ENCODE results near the gene SGO1.

Gene SGO1

DNA sequence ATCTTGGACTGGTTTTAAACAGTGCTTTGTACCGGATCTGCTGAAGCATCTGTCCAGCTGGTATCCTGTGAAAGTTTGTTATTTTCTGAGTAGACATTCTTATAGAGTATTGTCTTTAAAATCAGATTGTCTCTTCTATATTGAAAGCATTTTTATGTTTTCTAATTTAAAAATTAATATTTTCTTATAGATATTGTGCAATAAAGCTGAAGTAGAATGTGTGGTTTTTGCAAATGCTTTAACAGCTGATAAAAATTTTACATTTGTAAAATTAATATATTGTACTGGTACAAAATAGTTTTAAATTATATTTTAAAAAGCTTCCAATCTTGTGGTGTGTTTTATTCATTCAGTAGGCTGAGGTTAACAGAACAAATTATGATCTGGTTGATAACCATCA lies 31.9 kb downstream of the SGO1 start:
- DNase-seq, result no peak

DNA sequence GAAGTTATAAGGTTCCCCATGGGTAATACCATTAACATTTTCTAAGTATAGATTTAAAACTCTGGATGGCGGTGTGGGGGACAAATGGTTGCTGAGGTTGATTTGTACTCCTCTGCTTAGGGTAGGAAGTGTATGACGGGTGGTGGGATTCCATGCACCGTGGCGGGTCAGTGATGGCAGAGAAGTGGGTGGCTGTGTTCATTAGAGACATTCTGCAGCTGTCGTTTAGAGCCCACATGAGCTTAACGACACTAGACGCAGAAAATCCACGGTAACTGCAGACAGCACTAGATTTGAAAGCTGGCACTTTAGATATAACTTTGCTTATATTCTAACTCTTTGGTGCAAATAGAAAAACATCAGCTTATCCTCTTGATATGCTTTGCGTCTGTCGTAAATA lies 37.5 kb downstream of the SGO1 start:
- no peak for DNase-seq

DNA sequence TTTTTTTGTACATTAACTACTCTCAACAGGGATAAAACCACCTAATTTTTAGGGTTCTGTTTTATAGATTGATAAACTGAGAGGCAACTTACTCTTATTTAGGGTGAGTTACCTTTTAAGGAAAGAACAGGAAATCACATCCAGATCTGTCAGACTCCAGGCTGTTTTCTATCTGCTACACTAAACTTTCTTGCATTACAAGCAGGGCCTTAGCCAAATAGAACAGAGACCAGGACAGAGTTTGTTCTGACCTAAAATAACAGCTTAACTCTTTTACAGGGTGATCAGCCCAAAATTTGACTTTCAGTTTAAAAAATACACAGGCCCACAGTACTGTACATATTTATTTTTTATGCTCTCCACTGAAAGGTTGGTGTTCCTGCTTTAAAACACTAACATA lies 38.6 kb downstream of the SGO1 start:
- DNase-seq, result no peak

DNA sequence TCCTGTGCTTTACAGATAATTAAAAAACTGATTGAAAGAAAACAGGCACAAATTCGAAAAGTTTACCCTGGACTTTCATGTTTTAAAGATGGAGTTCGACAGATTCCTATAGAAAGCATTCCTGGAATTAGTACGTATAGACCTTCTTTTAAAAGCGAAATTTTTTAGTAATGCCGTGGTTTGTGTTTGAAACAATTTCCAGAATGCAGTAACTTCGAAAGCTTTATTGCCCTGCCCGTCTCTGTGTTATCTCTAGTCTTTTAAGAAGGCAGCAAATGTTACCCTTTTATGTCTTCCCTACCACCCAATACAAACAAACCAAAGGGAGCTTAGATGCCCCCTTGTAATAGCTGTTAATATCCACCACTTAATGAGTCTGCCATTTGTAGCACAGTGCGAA lies 39.7 kb downstream of the SGO1 start:
- DNase-seq, result no peak

DNA sequence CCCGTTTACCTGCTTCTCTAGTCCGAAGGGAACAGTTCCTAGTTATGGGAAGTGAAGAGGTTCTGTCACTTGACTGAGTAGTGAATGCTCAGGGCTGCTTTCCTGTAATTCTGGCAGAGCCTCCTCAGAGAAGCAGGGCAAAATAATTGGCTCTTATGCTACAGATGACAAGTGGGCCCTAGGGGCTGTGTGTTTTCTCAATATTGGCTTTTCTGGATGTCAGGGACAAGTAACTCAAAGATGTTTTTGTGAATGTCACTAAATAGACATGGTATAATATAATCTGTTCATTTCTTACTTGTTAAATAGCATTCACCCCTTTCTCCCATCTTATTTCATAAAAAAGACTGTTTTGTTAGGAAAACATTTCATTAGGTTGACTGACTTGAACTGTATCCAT lies 40.1 kb downstream of the SGO1 start:
- no peak for DNase-seq

DNA sequence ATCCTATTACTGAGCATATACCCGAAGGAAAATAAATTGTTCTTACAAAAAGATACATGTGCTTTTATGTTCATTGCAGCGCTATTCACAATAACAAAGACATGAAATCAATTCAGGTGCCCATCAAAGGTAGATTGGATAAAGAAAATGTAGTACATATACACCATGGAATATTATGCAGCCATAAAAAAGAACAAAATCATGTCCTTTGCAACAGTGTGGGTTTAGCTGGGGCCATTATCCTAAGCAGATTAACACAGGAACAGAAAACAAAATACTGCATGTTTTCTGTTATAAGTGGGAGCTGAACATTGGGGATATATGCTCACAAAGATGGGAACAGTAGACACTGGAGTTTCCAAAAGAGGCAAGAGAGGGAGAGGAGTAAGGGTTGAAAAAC lies 42.5 kb downstream of the SGO1 start:
- DNase-seq, result no peak

DNA sequence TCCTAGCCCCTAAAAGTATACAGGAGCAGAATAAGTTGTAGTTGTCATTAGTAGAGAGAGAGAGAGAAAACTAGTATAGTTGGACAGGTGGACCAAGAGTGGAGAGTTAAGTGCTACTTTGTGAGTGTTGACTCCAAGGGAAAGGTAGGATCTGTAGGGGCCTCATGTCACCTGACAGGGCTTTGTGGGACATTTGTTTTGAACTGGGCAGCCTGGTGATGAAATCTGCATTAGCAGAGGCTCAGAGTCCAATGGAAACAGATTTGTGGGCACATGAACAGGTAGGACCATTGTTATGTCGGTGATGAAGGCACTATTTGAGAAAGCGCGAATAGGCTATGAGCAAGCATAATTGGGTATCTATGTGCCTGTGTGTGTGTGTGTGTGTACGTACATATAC lies 43.5 kb downstream of the SGO1 start:
- no peak for DNase-seq

DNA sequence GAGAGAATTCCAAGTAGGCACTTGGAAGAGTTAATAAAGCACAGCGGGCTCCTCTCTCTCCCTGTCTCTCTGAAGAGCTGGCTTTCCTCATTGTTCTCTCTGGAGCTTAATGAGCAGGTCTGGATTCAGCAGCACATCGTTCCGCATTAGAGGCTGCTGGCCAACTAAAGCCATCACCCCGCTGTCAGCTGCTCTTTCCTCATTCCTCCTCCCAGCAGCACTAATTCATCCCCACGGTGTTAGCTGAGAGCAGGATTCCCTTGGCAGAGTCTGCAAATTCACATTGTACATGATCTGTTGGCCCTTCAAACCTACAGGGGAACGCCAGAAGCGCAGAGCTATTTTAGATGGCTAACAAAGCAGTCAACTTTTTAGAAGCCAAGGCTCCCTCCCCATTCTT lies 44.2 kb downstream of the SGO1 start:
- DNase-seq, result no peak

DNA sequence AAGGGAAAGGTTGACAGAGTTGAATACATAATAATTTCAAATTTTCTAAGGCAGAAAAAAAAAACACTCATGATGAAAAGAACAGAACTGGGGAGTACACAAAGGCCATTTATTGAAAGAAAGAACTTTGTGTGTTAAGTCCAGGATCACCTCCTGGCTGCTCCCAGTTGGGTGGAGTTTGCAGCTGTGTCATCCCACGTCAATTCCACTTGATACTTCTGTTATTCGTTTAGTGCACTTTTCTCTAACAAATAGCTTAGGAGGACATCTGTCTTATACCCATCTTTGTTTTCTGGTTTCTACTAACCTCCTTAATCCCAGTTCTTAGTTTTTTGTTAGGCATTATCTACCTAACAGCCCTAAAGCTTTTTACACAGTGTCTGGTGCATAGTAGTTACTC lies 44.7 kb downstream of the SGO1 start:
- DNase-seq, result no peak

DNA sequence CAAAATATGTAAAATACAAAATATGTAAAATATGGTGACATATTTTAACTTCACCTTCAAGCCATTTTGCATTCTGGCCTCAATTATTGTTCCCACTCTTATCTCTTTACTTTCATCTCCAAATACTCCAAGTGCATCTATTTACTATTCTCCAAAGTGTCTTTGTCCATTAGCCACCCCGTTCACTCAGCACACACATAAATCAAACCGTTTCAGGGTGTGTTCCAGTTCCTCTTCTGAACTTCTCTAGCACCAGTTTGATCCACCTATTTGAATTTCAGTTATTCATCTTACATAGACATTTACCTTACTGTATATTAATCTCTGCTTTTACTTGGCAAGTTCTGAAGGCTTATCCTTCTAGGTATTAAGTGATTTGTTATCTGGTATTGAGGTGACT lies 45.1 kb downstream of the SGO1 start:
- DNase-seq, result no peak

DNA sequence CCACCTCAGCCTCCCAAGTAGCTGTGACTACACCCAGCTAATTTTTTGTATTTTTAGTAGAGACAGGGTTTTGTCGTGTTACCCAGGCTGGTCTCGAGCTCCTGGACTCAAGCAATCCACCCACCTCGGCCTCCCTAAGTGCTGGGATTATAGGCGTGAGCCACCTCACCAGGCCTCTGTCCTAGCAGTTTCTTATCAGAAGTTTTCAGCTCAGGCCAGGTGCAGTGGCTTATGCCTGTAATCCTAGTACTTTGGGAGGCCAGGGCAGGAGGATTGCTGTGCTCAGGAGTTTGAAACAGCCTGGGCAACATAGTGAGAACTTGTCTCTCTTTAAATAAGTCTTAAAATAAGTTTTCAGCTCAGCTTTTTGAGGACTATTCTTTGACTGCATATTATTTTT lies 48.4 kb downstream of the SGO1 start:
- DNase-seq, result no peak

DNA sequence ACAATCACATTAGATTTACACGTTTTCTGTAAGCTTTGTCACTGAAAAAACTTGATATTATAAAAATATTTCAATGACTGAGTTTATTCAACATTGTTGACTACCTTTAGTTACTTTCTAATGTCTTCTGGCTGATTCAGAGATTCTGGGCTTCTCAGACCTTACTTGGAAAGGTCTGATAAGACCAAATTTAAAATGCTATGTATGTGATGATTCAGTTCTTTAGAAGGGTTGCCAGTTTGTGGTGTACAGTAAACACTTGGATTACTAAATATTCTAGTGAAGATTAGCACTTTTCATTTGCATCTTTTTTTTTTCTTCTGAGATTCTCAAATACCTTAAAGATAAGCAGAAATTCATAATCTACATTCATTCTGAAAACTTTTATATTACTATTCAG lies 49.8 kb downstream of the SGO1 start:
- peak in 1 of 5 experiments; percentile 44 for DNase-seq

DNA sequence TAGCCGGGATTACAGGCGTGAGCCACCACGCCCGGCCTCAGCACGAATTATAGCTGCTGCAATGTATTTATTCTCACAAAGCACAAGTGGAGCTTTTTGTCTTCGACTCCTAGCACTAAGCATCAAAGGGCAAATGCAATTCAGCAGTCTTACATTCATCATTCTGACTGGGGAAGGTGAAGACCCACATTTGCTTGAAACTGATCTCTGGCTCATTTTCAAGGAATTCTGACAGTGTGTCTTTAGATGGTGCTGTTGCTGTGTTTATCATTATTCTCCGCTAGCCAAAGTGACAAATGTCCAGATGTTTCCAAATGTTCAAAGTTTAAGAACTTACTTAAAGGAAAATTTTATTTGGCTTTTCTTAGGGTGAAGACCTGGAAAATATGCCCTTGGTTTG lies 55.9 kb downstream of the SGO1 start:
- DNase-seq, result no peak

DNA sequence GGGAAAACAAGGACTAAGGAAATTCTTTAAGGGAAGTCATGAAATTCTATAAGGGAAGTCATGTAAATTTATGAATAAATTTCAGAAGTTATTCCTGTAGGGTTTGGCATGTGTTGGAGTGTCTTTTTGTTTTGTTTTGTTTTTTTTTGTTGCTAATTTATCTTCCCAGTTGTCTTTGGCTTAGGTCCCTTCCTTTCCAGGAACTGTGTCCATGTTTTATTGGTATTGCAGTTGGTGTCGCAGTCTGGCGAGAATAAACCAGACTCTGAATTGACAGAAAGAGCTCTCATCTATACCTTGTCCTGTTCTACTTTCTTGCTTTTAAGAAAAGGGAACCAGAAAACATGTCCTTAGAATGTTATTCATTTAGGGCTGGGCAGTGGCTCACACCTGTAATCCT lies 57.6 kb downstream of the SGO1 start:
- no peak for DNase-seq

DNA sequence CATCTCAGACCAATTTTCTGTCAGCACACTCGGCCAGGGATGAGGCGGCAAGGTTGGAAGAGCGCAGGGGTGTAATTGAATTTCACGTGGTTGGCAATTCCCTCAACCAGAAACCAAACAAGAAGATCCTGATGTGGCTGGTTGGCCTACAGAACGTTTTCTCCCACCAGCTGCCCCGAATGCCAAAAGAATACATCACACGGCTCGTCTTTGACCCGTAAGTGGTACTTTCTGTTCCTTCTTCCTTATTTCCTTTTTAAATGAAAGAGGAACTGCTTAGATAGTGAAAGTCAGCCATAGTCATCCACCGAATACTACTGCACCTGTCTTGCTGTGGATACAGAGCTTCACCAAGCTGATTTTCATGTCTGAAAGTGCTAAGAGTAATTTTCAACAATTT lies 60.1 kb downstream of the SGO1 start:
- no peak for DNase-seq

DNA sequence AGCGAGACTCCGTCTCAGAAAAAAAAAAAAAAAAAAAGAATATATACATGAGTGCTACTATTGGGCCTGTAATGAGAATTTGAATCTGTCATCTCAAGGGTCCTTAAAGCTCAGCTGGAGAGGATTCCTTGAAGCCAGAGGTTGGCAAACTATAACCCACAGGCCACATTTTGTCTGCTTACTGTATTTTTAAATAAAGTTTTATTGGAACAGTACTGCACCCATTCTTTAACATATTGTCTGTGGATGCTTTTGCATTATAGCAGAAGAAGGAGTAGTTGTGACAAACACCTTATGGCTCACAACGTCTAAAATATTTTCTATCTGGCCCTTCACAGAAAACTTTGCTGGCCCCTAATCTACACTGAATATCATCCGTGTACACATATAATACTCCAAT lies 60.7 kb downstream of the SGO1 start:
- no peak for DNase-seq

DNA sequence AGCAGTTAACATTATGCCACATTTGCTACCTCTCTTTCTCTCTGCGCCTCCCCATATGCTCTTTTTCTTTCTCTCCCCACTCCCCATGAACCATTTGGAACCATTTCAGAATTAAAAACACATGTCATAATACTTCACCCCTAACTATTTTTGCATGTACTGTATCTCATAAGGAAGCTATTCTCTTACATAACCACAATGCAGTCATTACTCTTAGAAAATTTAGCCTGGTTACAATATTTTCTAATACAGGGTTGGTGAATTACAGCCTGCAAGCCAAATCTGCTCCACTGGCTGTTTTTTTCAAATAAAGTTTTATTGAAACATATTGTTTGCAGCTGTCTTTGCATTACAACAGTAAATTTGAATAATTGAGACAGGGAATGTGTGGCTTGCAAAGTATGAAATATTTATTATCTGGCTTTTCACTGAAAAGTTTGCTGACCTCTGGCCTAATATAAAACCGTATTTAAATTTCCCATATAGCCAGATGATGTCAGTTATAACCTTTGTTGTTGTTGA lies 62.8 kb downstream of the SGO1 start:
- no peak for DNase-seq

DNA sequence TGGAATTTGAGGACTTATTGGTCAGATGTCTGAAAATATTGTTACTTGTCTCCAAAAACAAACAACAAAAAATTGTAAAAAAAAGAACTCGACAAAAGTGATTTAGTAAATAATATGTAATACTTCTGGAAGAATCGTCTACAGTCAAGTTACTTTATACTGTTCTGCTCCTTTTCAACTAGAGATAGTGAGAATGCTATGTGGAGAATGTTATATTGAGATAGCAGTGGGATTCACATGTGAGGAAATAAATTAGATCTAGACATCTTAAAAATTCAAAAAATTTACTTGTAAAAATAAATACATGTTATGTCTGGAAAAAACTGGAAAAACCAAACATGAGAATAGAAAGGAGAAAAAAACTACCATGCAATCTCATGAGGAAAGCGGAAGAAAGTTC lies 64.9 kb downstream of the SGO1 start:
- DNase-seq, result no peak

Data from T-helper 2 cell (primary cell).